ENCODE results near the gene GCHFR. TPM values are rescaled to one million over a fixed set of nuclear protein-coding genes. Genes with fewer than 3 reads are reported as not detected.

The GCHFR gene
- polyA plus RNA-seq, 2 donors, result 42.9 to 87.9 TPM

GRCh38 chr15:40789119-40789518, 25.3 kb downstream of the GCHFR start:
- H3K4me3 ChIP-seq (ENCODE audit: low read depth in 1 of 2, low read length in 2 of 2), result no peak overlapping the region
- H3K9me3 ChIP-seq (ENCODE audit: control insufficient read depth in 2 of 2, insufficient read depth in 1 of 2, low read depth in 1 of 2, low read length in 1 of 2), result no peaks in the 10 kb centered on the region
- peak overlapping the region; percentile 20 to 48 for H3K27ac ChIP-seq (ENCODE audit: low read depth in 2 of 2, low read length in 1 of 2)
- H3K4me1 ChIP-seq (ENCODE audit: control insufficient read depth in 2 of 2, insufficient read depth in 2 of 2, low read length in 1 of 2), result peaks cover 5 to 19% of the 10 kb centered on the region in 2 donors
- 80 to 82% methylated on average over 5 of the region's 5 CpGs for WGBS, 2 donors
- no peaks in the 10 kb centered on the region for H3K27me3 ChIP-seq (ENCODE audit: control insufficient read depth in 1 of 2, insufficient read depth in 2 of 2, low read length in 2 of 2)
- H3K36me3 ChIP-seq (ENCODE audit: control insufficient read depth in 2 of 2, insufficient read depth in 2 of 2, low read length in 1 of 2), result peaks cover 0 to 7% of the 10 kb centered on the region in 2 donors

- peaks cover 0 to 7% of the 10 kb centered on the region in 2 donors for H3K36me3 ChIP-seq (ENCODE audit: control insufficient read depth in 2 of 2, insufficient read depth in 2 of 2, low read length in 1 of 2)
- peak overlapping the region in 1 of 2 donors; percentile 47 for H3K27ac ChIP-seq (ENCODE audit: low read depth in 2 of 2, low read length in 1 of 2)
- no peak overlapping the region for H3K4me3 ChIP-seq (ENCODE audit: low read depth in 1 of 2, low read length in 2 of 2)
- 94 to 96% methylated on average over 8 of the region's 8 CpGs for WGBS, 2 donors
- no peaks in the 10 kb centered on the region for H3K9me3 ChIP-seq (ENCODE audit: control insufficient read depth in 2 of 2, insufficient read depth in 1 of 2, low read depth in 1 of 2, low read length in 1 of 2)
- peaks cover 5 to 19% of the 10 kb centered on the region in 2 donors for H3K4me1 ChIP-seq (ENCODE audit: control insufficient read depth in 2 of 2, insufficient read depth in 2 of 2, low read length in 1 of 2)
- H3K27me3 ChIP-seq (ENCODE audit: control insufficient read depth in 1 of 2, insufficient read depth in 2 of 2, low read length in 2 of 2), result no peaks in the 10 kb centered on the region
These were observed 26.1 kb downstream of the GCHFR start for GRCh38 chr15:40789999-40790398.

GRCh38 chr15:40790718-40791117, 26.9 kb downstream of the GCHFR start:
- no peaks in the 10 kb centered on the region for H3K9me3 ChIP-seq (ENCODE audit: control insufficient read depth in 2 of 2, insufficient read depth in 1 of 2, low read depth in 1 of 2, low read length in 1 of 2)
- H3K27ac ChIP-seq (ENCODE audit: low read depth in 2 of 2, low read length in 1 of 2), result peak overlapping the region; percentile 75 to 78
- no peaks in the 10 kb centered on the region for H3K27me3 ChIP-seq (ENCODE audit: control insufficient read depth in 1 of 2, insufficient read depth in 2 of 2, low read length in 2 of 2)
- H3K4me1 ChIP-seq (ENCODE audit: control insufficient read depth in 2 of 2, insufficient read depth in 2 of 2, low read length in 1 of 2), result peaks cover 5 to 19% of the 10 kb centered on the region in 2 donors
- WGBS, 2 donors, result 48 to 64% methylated on average over 3 of the region's 3 CpGs
- peaks cover 0 to 7% of the 10 kb centered on the region in 2 donors for H3K36me3 ChIP-seq (ENCODE audit: control insufficient read depth in 2 of 2, insufficient read depth in 2 of 2, low read length in 1 of 2)
- no peak overlapping the region for H3K4me3 ChIP-seq (ENCODE audit: low read depth in 1 of 2, low read length in 2 of 2)

GRCh38 chr15:40792394-40792793, 28.5 kb downstream of the GCHFR start:
- H3K27me3 ChIP-seq (ENCODE audit: control insufficient read depth in 1 of 2, insufficient read depth in 2 of 2, low read length in 2 of 2), result no peaks in the 10 kb centered on the region
- peaks cover 0 to 7% of the 10 kb centered on the region in 2 donors for H3K36me3 ChIP-seq (ENCODE audit: control insufficient read depth in 2 of 2, insufficient read depth in 2 of 2, low read length in 1 of 2)
- no peak overlapping the region for H3K4me3 ChIP-seq (ENCODE audit: low read depth in 1 of 2, low read length in 2 of 2)
- H3K27ac ChIP-seq (ENCODE audit: low read depth in 2 of 2, low read length in 1 of 2), result no peak overlapping the region
- no peaks in the 10 kb centered on the region for H3K9me3 ChIP-seq (ENCODE audit: control insufficient read depth in 2 of 2, insufficient read depth in 1 of 2, low read depth in 1 of 2, low read length in 1 of 2)
- 79 to 83% methylated on average over 3 of the region's 3 CpGs for WGBS, 2 donors
- H3K4me1 ChIP-seq (ENCODE audit: control insufficient read depth in 2 of 2, insufficient read depth in 2 of 2, low read length in 1 of 2), result peaks cover 5 to 14% of the 10 kb centered on the region in 2 donors

GRCh38 chr15:40793216-40793989, 29.5 kb downstream of the GCHFR start:
- Histone ChIP-seq H3K9me3 (ENCODE audit: control insufficient read depth in 2 of 2, insufficient read depth in 1 of 2, low read depth in 1 of 2, low read length in 1 of 2) (no peaks in the 10 kb centered on the region), H3K36me3 (ENCODE audit: control insufficient read depth in 2 of 2, insufficient read depth in 2 of 2, low read length in 1 of 2) (peaks cover 0 to 7% of the 10 kb centered on the region in 2 donors), H3K27ac (ENCODE audit: low read depth in 2 of 2, low read length in 1 of 2) (peak overlapping the region; percentile 33 to 53), H3K4me3 (ENCODE audit: low read depth in 1 of 2, low read length in 2 of 2) (no peak overlapping the region), H3K4me1 (ENCODE audit: control insufficient read depth in 2 of 2, insufficient read depth in 2 of 2, low read length in 1 of 2) (peaks cover 5 to 9% of the 10 kb centered on the region in 2 donors), H3K27me3 (ENCODE audit: control insufficient read depth in 1 of 2, insufficient read depth in 2 of 2, low read length in 2 of 2) (no peaks in the 10 kb centered on the region)
- 47 to 58% methylated on average over 9 of the region's 9 CpGs for WGBS, 2 donors

GRCh38 chr15:40796041-40796440, 32.2 kb downstream of the GCHFR start:
- peaks cover 3 to 5% of the 10 kb centered on the region in 2 donors for H3K4me1 ChIP-seq (ENCODE audit: control insufficient read depth in 2 of 2, insufficient read depth in 2 of 2, low read length in 1 of 2)
- no peaks in the 10 kb centered on the region for H3K9me3 ChIP-seq (ENCODE audit: control insufficient read depth in 2 of 2, insufficient read depth in 1 of 2, low read depth in 1 of 2, low read length in 1 of 2)
- H3K27me3 ChIP-seq (ENCODE audit: control insufficient read depth in 1 of 2, insufficient read depth in 2 of 2, low read length in 2 of 2), result no peaks in the 10 kb centered on the region
- H3K36me3 ChIP-seq (ENCODE audit: control insufficient read depth in 2 of 2, insufficient read depth in 2 of 2, low read length in 1 of 2), result peaks cover 0 to 3% of the 10 kb centered on the region in 2 donors
- H3K4me3 ChIP-seq (ENCODE audit: low read depth in 1 of 2, low read length in 2 of 2), result no peak overlapping the region
- no peak overlapping the region for H3K27ac ChIP-seq (ENCODE audit: low read depth in 2 of 2, low read length in 1 of 2)
- 59 to 73% methylated on average over 2 of the region's 2 CpGs for WGBS, 2 donors

- Histone ChIP-seq H3K27me3 (ENCODE audit: control insufficient read depth in 1 of 2, insufficient read depth in 2 of 2, low read length in 2 of 2) (no peaks in the 10 kb centered on the region), H3K27ac (ENCODE audit: low read depth in 2 of 2, low read length in 1 of 2) (no peak overlapping the region)
These were observed 32.6 kb downstream of the GCHFR start for GRCh38 chr15:40796512-40796911.

GRCh38 chr15:40799523-40799922, 35.7 kb downstream of the GCHFR start:
- Histone ChIP-seq H3K4me1 (ENCODE audit: control insufficient read depth in 2 of 2, insufficient read depth in 2 of 2, low read length in 1 of 2) (peaks cover 0 to 2% of the 10 kb centered on the region in 2 donors), H3K36me3 (ENCODE audit: control insufficient read depth in 2 of 2, insufficient read depth in 2 of 2, low read length in 1 of 2) (no peaks in the 10 kb centered on the region), H3K27me3 (ENCODE audit: control insufficient read depth in 1 of 2, insufficient read depth in 2 of 2, low read length in 2 of 2) (no peaks in the 10 kb centered on the region), H3K4me3 (ENCODE audit: low read depth in 1 of 2, low read length in 2 of 2) (no peak overlapping the region), H3K9me3 (ENCODE audit: control insufficient read depth in 2 of 2, insufficient read depth in 1 of 2, low read depth in 1 of 2, low read length in 1 of 2) (no peaks in the 10 kb centered on the region), H3K27ac (ENCODE audit: low read depth in 2 of 2, low read length in 1 of 2) (no peak overlapping the region)
- 93 to 97% methylated on average over 3 of the region's 3 CpGs for WGBS, 2 donors

More at GRCh38 chr15:40796512-40796911, 32.6 kb downstream of the GCHFR start:
- Histone ChIP-seq H3K9me3 (ENCODE audit: control insufficient read depth in 2 of 2, insufficient read depth in 1 of 2, low read depth in 1 of 2, low read length in 1 of 2) (no peaks in the 10 kb centered on the region), H3K36me3 (ENCODE audit: control insufficient read depth in 2 of 2, insufficient read depth in 2 of 2, low read length in 1 of 2) (peaks cover 0 to 3% of the 10 kb centered on the region in 2 donors), H3K4me1 (ENCODE audit: control insufficient read depth in 2 of 2, insufficient read depth in 2 of 2, low read length in 1 of 2) (peaks cover 3 to 5% of the 10 kb centered on the region in 2 donors), H3K4me3 (ENCODE audit: low read depth in 1 of 2, low read length in 2 of 2) (no peak overlapping the region)
- 95 to 96% methylated on average over 5 of the region's 5 CpGs for WGBS, 2 donors

- H3K9me3 ChIP-seq (ENCODE audit: control insufficient read depth in 2 of 2, insufficient read depth in 1 of 2, low read depth in 1 of 2, low read length in 1 of 2), result no peaks in the 10 kb centered on the region
- no peaks in the 10 kb centered on the region for H3K36me3 ChIP-seq (ENCODE audit: control insufficient read depth in 2 of 2, insufficient read depth in 2 of 2, low read length in 1 of 2)
- peaks cover 1 to 4% of the 10 kb centered on the region in 2 donors for H3K4me1 ChIP-seq (ENCODE audit: control insufficient read depth in 2 of 2, insufficient read depth in 2 of 2, low read length in 1 of 2)
- H3K27ac ChIP-seq (ENCODE audit: low read depth in 2 of 2, low read length in 1 of 2), result no peak overlapping the region
- no peaks in the 10 kb centered on the region for H3K27me3 ChIP-seq (ENCODE audit: control insufficient read depth in 1 of 2, insufficient read depth in 2 of 2, low read length in 2 of 2)
- no peak overlapping the region for H3K4me3 ChIP-seq (ENCODE audit: low read depth in 1 of 2, low read length in 2 of 2)
- 89 to 93% methylated on average over 2 of the region's 2 CpGs for WGBS, 2 donors
These were observed 39.2 kb downstream of the GCHFR start for GRCh38 chr15:40803076-40803475.

GRCh38 chr15:40803688-40804087, 39.8 kb downstream of the GCHFR start:
- WGBS, 2 donors, result 68 to 94% methylated on average over 1 of the region's 1 CpG
- H3K27ac ChIP-seq (ENCODE audit: low read depth in 2 of 2, low read length in 1 of 2), result no peak overlapping the region
- H3K36me3 ChIP-seq (ENCODE audit: control insufficient read depth in 2 of 2, insufficient read depth in 2 of 2, low read length in 1 of 2), result no peaks in the 10 kb centered on the region
- H3K9me3 ChIP-seq (ENCODE audit: control insufficient read depth in 2 of 2, insufficient read depth in 1 of 2, low read depth in 1 of 2, low read length in 1 of 2), result no peaks in the 10 kb centered on the region
- H3K27me3 ChIP-seq (ENCODE audit: control insufficient read depth in 1 of 2, insufficient read depth in 2 of 2, low read length in 2 of 2), result no peaks in the 10 kb centered on the region
- H3K4me3 ChIP-seq (ENCODE audit: low read depth in 1 of 2, low read length in 2 of 2), result no peak overlapping the region
- peaks cover 2 to 4% of the 10 kb centered on the region in 2 donors for H3K4me1 ChIP-seq (ENCODE audit: control insufficient read depth in 2 of 2, insufficient read depth in 2 of 2, low read length in 1 of 2)

Data from esophagus (tissue), 2 donors.